Effector memory CD4-positive, alpha-beta T cell (primary cell): ENCODE measurements around the gene CCNF.
"Not testable (repeated sequence)": the region's sequence is repeated elsewhere in the genome, so short reads cannot be mapped to it uniquely, and the experiment has no call there.

Source experiments
- DNase-seq, 3 donors: peaks; one replicate each; pipeline ENCODE4 v3.0.0-alpha.2; 2020
- H3K27ac ChIP-seq: 2 replicates; pipeline ENCODE4 v1.7.0; 2013; ENCODE audit warnings: mild to moderate bottlenecking, low read length, moderate library complexity; ENCODE audit not compliant: insufficient read depth, poor library complexity, severe bottlenecking
- H3K27me3 ChIP-seq: replicated peaks from 2 replicates; pipeline ENCODE4 v1.7.0; 2013; ENCODE audit warnings: mild to moderate bottlenecking, low read length; ENCODE audit not compliant: insufficient read depth, control insufficient read depth, poor library complexity, severe bottlenecking
- H3K36me3 ChIP-seq: 2 replicates; pipeline ENCODE4 v1.7.0; 2013; ENCODE audit warnings: mild to moderate bottlenecking, low read length, moderate library complexity; ENCODE audit not compliant: control insufficient read depth, insufficient read depth
- H3K4me1 ChIP-seq: 2 replicates; pipeline ENCODE4 v1.7.0; 2013; ENCODE audit warnings: low read length, mild to moderate bottlenecking; ENCODE audit not compliant: control insufficient read depth, insufficient read depth, poor library complexity, severe bottlenecking
- H3K4me3 ChIP-seq: 2 replicates; pipeline ENCODE4 v1.7.0; 2013; ENCODE audit warnings: low read length, low read depth, mild to moderate bottlenecking; ENCODE audit not compliant: insufficient read depth, poor library complexity, severe bottlenecking
- H3K9me3 ChIP-seq: 2 replicates; pipeline ENCODE4 v1.7.0; 2013; ENCODE audit warnings: mild to moderate bottlenecking, low read length, moderate library complexity; ENCODE audit not compliant: control insufficient read depth

The CCNF gene

GRCh38 chr16:2476345-2476720, 47.1 kb downstream of the CCNF start:
- Histone ChIP-seq H3K27ac (no peak overlapping the region), H3K4me3 (no peak overlapping the region), H3K36me3 (no peaks in the 10 kb centered on the region), H3K27me3 (peaks cover 16% of the 10 kb centered on the region), H3K4me1 (peaks cover 25% of the 10 kb centered on the region), H3K9me3 (no peaks in the 10 kb centered on the region)
- DNase-seq, result no peak

GRCh38 chr16:2476741-2477140, 47.5 kb downstream of the CCNF start:
- peaks cover 21% of the 10 kb centered on the region for H3K4me1 ChIP-seq
- no peak overlapping the region for H3K4me3 ChIP-seq

GRCh38 chr16:2477327-2477726, 48.1 kb downstream of the CCNF start:
- H3K9me3 ChIP-seq, result no peaks in the 10 kb centered on the region
- no peak overlapping the region for H3K27ac ChIP-seq
- H3K27me3 ChIP-seq, result peaks cover 6% of the 10 kb centered on the region
- H3K36me3 ChIP-seq, result no peaks in the 10 kb centered on the region
- no peak for DNase-seq
- peaks cover 17% of the 10 kb centered on the region for H3K4me1 ChIP-seq
- no peak overlapping the region for H3K4me3 ChIP-seq

More at GRCh38 chr16:2476741-2477140, 47.5 kb downstream of the CCNF start:
- Histone ChIP-seq H3K27ac (no peak overlapping the region), H3K27me3 (peaks cover 11% of the 10 kb centered on the region), H3K36me3 (no peaks in the 10 kb centered on the region), H3K9me3 (no peaks in the 10 kb centered on the region)
- DNase-seq, result no peak

- no peak overlapping the region for H3K4me3 ChIP-seq
These were observed 49.0 kb downstream of the CCNF start for GRCh38 chr16:2478279-2478678.

GRCh38 chr16:2479996-2480395, 50.7 kb downstream of the CCNF start:
- H3K9me3 ChIP-seq, DNase-seq, H3K4me1 ChIP-seq, H3K4me3 ChIP-seq, H3K36me3 ChIP-seq, H3K27ac ChIP-seq, H3K27me3 ChIP-seq: not testable (repeated sequence)

More at GRCh38 chr16:2478279-2478678, 49.0 kb downstream of the CCNF start:
- no peaks in the 10 kb centered on the region for H3K27me3 ChIP-seq
- H3K4me1 ChIP-seq, result peaks cover 15% of the 10 kb centered on the region
- no peak for DNase-seq
- no peaks in the 10 kb centered on the region for H3K36me3 ChIP-seq
- no peak overlapping the region for H3K27ac ChIP-seq
- no peaks in the 10 kb centered on the region for H3K9me3 ChIP-seq

GRCh38 chr16:2480948-2481347, 51.7 kb downstream of the CCNF start:
- Histone ChIP-seq H3K9me3 (no peaks in the 10 kb centered on the region), H3K27me3 (no peaks in the 10 kb centered on the region), H3K4me1 (peaks cover under 1% of the 10 kb centered on the region), H3K4me3 (no peak overlapping the region), H3K36me3 (no peaks in the 10 kb centered on the region), H3K27ac (no peak overlapping the region)
- DNase-seq, result no peak

GRCh38 chr16:2481676-2482075, 52.4 kb downstream of the CCNF start:
- H3K4me1 ChIP-seq, result peaks cover 2% of the 10 kb centered on the region
- no peaks in the 10 kb centered on the region for H3K9me3 ChIP-seq
- DNase-seq, result no peak
- H3K27ac ChIP-seq, result no peak overlapping the region
- no peak overlapping the region for H3K4me3 ChIP-seq
- H3K36me3 ChIP-seq, result no peaks in the 10 kb centered on the region
- H3K27me3 ChIP-seq, result no peaks in the 10 kb centered on the region

GRCh38 chr16:2482249-2482648, 53.0 kb downstream of the CCNF start:
- Histone ChIP-seq H3K27me3 (no peaks in the 10 kb centered on the region), H3K36me3 (no peaks in the 10 kb centered on the region), H3K9me3 (no peaks in the 10 kb centered on the region), H3K4me3 (no peak overlapping the region), H3K27ac (no peak overlapping the region), H3K4me1 (peaks cover 8% of the 10 kb centered on the region)
- no peak for DNase-seq

- H3K27ac ChIP-seq, result no peak overlapping the region
These were observed 53.7 kb downstream of the CCNF start for GRCh38 chr16:2482708-2483534.

GRCh38 chr16:2483939-2484897, 55.0 kb downstream of the CCNF start:
- DNase-seq, result no peak
- no peaks in the 10 kb centered on the region for H3K36me3 ChIP-seq
- H3K27me3 ChIP-seq, result no peaks in the 10 kb centered on the region
- H3K4me3 ChIP-seq, result no peak overlapping the region
- H3K27ac ChIP-seq, result no peak overlapping the region
- peaks cover 10% of the 10 kb centered on the region for H3K4me1 ChIP-seq
- H3K9me3 ChIP-seq, result no peaks in the 10 kb centered on the region

More at GRCh38 chr16:2482708-2483534, 53.7 kb downstream of the CCNF start:
- Histone ChIP-seq H3K27me3 (no peaks in the 10 kb centered on the region), H3K4me1 (peaks cover 10% of the 10 kb centered on the region), H3K36me3 (no peaks in the 10 kb centered on the region), H3K9me3 (no peaks in the 10 kb centered on the region), H3K4me3 (no peak overlapping the region)
- DNase-seq, result no peak
